GM19463 (cell line): ENCODE measurements around the gene TST.

Source experiments
- ATAC-seq: cut with Tn5 transposase; IDR thresholded peaks from one replicate; pipeline ENCODE4 v1.9.1; 2021; ENCODE audit warnings: mild to moderate bottlenecking, moderate library complexity; ENCODE audit not compliant: unreplicated experiment

Gene TST

DNA sequence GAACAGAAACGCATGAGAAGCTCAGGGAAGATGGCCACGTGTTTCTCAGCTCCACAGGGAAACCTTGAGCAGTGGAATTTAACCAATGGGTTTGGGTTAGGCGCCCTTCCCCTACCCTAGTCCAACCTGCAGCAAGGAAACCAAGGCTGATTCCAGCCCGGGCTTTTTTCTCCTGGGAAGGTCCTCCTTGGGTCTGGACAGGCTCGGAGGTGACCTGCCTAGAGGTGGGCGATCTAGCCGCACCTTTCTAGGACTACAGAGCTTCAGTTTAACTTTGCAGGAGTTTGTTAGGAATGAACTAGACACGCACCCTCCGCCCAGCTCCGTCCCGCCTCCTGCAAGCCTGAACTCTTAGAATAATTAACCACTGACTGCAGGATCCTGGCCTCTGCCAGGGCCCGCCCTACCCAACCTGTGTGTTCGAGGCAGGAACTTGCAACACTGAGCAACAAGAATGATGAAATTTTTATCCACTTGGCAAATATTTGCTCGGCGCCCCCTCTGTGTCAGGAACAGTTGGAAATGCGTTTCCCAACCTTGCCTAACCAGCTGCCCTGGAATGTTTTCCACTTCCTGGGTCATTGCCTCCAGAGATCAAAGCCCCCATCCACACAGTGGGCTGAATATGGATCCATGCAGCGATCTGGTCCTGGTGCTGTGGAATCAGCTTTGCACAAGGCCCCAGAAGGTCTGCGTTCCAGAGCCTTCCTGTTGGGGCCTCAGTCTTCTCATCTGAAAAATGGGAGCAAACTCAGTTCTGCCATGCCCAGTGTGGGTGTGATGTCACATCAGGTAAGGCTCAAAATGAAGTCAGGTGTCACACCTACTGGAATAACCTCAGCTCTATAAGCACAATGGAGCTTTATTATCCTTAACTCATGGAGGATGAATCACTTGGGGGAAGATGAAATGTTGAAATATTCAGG, 13.6 kb upstream of the TST start:
- no peak for ATAC-seq

DNA sequence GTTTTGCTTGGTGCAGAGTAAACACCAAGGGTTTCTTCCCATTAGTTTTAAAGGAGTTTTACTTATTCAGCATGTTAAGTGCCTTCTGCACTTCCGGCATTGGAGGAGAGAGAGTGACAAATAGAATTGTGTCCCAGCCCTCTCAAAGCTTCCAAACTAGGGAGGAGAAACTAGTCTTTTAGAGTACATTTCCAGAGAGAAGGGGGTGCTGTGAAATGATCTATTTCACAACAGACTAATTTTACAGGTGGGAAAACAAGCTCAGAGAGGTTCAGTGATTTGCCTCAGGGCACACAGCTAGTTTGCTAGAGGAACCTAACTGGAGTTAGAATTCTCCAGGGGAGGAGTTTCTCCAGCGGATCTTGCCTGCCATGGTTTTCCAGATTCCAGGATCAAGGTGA, 12.9 kb upstream of the TST start:
- ATAC-seq = no peak

DNA sequence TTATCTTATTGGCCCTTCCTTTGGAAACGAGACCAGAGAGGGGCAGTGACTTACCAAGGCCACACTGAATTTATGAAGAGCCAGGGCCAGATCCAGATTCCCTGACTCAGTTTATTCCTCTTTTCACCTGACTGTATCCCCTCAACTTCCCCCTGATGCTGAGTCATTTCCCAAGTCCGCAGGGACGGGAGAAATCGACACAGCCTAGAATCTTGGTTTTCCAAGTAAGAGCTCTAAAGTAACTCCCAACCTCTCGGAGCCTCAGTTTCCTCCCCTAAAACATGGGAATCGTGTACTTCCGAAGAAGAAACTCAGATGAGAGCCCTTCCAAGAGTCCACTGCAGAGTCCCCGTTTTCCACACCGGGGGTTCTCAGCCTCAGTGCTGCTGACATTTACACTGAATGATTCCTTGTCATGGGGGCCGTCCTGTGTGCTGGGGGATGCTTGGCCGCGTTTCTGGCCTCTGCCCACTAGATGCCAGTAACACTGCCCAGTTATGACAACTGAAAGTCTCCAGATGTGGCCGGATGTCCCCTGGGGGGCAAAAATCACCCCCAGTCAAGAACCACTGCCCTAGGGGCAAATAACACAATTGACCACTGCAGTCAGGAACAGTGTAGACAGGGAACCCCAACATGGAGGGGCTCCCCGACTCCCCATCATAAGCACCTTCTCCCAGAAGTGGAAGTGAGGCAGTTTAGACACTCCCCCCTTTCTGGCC, 11.5 kb upstream of the TST start:
- no peak for ATAC-seq

DNA sequence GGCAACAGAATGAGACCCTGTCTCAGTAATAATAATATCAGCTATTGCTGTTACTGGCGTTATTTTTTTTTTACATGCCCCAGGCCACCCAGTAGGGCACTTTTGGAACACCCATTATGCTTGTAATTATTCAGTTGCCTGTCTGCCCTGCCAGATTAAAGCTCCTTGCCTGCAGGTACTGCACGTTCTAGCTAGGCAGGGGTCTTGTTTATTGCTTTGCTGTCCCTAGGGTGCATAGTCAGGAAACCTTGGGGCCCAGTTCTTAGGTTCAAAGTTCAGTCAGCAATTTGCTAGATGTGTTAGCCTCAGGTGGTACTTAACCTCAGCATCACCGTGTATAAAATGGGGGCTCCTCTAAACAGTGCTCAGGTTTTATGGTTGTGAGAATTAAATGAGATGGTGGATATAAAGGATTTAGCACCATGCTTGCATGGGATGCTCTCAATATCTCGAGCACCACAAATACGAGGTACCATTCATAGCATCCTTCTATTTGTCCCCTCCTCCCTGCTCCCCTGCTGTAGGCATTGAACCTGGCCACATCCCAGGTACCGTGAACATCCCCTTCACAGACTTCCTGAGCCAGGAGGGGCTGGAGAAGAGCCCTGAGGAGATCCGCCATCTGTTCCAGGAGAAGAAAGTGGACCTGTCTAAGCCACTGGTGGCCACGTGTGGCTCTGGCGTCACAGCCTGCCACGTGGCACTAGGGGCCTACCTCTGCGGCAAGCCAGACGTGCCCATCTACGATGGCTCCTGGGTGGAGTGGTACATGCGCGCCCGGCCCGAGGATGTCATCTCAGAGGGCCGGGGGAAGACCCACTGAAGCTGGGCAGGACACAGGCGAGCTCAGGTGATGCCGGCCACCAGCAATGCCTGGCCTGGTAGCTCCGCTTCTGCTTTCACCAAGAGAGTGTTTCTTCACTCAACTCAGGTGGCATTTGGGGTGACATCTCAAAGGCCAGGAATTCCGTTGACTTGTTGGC, 9.7 kb upstream of the TST start:
- no peak for ATAC-seq

DNA sequence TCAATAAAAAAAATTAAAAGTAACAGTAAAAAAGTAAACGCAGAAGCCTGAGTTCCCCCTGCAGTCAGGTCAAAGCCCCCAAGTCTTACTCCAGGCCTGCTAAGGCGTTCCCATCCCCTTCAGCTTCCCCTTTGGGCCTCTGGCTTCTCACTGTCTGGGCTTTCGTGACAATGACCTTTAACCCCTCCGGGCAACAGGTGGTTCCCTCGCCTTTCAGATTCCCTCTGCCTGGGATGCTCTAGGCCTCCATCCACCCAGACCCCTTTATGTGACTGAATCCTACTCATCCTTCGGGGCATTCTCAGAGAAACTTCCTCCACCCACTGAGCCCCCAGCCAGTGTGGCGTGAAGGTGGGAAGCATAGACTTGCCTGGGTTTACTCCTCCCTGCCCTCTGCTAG, 8.3 kb upstream of the TST start:
- no peak for ATAC-seq

DNA sequence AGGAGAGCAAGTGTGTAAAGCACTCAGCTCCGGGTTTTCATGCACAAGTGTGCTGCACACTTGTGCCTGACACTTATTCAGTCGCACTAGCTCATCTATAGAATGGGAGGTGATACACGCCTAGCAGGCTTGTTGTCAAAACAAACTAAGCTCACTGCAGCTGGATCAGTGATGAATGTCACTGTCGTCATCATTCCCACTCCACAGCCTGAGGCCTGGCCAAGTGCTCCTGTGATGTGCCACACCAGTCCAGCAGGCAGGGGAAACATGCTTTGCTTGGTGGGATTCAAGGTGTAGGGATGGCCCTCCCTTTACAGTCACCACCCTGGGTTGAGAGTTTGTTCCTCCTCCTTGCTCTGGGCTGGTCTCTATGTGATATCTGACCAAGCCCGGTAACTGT, 7.1 kb upstream of the TST start:
- ATAC-seq = no peak

DNA sequence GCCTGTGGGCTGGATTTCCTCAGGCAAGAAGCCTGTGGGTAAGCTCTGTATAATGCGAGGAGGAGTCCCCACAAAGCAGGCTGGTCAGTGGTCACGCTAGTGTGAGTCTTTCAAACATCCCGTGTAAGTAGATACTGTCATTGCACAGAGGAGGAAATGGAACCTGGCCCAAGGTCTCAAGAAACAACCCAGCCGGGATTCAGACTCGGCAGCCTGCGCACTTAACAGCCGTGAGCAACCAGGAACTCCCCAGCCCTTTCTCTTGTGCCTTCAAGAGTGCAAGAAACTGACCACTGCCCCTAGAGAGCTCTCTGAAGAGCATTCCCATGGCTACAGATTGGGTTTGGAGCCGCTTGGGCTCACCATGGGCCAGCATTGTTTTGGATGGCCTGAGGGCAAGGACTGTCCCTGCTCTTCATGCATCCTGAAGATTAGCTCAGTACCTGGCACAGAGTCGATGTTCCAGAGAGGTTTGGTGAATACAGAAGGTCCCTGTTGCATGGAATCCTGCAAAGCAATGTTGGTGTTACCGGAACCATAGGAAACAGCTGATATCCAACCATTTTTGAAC, 6.3 kb upstream of the TST start:
- no peak for ATAC-seq

DNA sequence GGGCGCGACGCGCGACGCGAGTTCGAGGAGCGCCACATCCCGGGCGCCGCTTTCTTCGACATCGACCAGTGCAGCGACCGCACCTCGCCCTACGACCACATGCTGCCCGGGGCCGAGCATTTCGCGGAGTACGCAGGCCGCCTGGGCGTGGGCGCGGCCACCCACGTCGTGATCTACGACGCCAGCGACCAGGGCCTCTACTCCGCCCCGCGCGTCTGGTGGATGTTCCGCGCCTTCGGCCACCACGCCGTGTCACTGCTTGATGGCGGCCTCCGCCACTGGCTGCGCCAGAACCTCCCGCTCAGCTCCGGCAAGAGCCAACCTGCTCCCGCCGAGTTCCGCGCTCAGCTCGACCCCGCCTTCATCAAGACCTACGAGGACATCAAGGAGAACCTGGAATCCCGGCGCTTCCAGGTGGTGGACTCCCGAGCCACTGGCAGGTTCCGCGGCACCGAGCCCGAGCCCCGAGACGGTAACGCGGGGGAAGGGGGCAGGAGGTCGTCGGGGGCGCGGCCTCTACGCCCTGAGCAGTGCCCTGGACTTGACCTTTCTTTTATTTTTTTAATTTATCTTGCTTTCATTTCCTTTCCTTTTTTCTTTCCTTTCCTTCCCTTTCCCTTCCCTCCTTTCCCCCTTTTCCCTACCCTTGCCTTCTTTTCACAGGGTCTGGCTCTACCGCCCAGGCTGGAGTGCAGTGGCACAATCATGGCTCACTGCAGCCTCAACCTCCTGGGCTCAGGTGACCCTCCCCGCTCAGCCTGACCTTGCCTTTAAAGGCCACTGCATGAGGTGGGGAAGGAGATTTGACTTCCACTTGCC, 5.3 kb upstream of the TST start:
- no peak for ATAC-seq

DNA sequence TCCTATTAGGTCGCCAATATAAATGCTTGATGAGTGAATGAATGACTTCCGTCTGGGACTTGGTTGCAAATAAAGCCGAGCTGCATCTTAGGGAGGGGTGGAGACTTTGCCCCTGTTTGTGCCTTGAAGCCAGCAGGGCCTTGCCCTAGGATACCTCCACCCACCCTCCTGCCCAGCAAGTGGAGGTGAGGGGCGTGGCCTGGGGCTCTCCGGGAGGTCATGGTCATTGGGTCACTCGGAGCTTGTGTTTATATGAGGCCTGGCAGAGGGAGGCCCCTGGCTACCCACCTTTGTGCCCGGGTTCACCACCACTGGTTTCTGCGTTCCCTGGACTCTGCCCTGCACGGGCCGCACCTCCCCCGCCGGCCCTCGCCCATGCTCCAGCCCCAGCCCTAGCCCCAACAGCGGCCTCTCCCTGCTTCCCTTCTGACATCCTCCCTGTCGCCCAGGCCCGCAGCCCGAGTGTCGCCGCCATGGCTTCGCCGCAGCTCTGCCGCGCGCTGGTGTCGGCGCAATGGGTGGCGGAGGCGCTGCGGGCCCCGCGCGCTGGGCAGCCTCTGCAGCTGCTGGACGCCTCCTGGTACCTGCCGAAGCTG, 4.6 kb upstream of the TST start:
- no peak for ATAC-seq

DNA sequence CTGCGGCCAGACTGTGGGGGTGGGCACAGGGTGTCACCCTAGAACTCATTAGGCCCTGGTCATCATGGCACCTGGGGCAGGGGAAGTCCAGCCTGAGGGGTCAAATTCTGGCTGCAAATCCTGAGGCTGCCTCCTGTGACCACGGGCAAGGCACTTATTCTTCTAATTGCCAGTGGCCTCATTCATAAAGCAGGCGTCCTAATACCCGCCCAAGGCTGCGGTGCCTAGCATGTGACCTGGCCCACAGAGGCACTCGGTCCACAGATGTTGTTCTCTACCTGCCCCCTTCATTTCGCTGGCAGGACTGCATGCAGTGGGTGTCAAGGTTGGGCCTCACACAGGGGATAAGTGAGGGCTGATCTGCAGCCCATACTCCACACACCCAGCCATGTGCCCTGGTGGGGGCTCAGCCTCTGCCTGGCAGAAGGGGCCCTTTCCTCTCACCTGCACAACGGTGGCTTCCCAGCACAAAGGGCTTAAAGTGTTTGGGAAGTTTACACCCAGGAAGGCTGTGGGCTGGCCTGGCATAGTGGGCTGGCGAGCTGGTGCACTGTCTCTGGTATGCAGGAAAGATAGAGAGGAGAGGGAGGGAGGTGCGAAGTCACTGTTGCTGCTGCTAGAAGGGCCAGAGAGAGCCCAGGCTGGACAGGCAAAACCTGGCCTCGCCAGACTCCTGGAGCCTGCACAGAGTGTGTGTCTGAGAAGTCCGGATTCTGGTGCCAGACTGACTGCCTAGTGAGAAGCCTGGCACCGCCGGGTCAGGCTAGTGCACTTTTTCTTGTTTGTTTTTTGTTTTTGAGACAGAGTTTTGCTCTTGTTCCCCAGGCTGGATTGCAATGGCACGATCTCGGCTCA, 3.5 kb upstream of the TST start:
- no peak for ATAC-seq

DNA sequence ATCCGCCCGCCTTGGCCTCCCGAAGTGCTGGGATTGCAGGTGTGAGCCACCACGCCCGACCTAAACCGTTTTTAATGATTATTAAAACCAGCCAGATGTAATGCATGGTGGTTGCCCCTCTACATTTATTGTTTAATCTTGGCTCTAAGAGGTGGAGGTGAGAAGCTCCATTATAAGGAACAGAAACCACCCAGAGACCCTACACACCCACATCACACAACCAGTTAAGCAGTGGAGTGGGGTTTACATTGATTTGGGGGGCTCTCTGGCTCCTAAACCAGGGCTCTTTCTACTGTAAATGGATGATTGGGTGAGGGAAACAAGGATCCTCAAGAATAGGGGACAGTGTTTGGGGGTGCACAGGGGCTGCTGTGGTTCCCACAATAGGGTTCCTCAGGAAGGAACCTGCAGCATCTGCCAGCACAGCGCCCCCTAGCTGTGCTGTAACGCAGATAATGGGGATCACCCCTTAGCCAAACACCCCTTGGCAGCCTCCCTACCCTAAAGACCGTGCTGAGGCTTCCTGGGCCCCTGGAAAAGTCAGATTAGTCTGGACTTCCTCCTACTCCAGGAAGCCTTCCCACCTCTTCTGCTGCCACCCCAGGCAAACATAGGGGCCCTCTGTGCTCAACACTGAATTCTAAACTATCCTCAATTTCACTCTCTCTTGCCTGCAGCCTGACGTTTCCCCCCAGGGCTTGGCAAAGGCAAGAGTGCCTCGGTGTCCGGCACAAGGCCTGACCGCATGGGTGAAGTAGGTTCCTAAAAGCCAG, 2.6 kb upstream of the TST start:
- no peak for ATAC-seq

DNA sequence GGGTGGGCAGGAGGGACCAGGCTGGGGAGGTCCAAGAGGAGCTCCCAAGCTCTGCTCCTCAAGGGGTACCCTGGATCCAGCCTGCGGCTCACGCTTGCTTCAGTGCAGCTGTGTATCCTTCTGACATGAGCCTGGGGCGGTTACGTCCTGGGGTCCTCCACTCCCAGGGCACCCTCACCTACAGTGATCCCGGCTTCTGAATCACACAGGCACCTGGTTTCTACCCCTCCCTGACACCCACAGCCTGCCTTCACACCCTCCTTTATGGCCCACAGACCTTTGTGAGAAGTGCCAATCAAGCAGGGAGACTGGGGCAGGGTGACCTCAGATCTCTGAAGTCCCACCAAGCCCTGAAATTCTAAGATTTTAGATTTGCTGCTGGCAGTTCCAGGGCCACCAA, 1.8 kb upstream of the TST start:
- ATAC-seq = no peak

DNA sequence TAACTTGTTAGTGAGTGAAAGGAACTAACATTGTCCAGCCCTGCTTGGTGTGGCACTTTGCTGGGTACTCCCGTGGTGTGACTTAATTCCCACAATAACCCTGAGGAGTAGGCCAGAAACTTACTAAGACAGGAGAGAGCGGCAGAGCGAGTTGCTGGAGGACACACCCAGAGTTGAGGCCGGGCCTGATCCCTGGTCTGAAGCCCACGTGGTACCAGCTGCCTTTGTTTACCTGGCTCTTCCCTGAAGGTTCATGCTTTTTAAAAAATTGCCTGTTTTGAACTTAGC, 889 bp upstream of the TST start:
- no peak for ATAC-seq

DNA sequence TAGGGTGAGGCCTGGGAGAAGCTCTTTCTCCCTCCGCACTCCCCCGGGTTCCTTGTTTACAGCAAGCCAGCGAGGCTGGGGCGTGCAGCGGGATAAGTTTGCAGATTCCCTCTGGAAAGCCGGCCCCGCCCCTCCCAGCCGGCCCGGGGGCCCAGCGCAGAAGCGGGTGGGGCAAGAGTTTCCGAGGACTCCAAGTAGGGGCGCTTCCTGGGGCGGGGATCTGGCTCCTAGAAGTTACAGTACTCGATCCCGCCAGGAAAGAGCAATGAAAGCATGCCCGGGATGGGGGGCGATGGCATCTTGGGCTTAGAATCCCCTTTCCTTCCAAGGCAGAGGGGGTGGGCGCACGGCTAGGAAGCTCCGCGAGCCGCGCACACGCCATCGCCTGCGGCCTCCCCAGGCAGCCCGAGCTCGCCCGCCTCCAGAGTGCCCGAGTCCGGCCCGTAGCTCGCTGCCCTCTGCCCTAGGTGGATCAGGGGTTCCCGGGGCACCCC, 385 bp downstream of the TST start:
- ATAC-seq = peak; percentile 23

DNA sequence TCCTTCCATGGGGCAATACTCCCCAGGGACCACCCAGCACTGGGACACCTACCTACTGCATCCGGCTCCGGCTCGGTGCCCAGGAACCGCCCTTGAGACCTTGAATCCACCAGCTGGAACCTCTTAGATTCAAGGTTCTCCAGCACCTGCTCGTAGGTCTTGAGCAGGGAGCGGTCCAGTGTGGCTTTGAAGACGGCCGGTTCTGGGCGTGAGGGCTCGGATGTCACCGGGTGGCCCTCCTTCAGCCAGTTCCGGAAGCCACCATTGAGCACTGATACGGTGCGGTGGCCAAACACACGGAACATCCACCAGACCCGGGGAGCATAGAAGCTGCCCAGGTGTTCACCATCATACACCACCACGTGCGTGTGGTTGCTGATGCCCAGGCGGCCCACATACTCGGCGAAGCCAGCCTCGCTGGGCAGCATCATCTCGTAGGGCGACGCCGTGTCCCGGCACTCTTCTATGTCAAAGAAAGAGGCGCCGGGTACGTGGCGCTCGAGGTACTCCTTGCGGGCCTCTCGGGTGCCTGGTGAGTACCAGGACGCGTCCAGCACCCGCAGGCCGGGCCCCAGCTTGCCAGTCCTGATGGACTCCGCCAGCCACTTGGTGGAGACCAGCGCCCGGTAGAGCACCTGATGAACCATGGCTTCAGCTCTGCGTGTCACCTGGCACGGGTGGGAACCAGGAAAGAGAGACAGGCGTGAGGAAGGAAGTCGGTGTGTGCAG, 997 bp downstream of the TST start:
- ATAC-seq = no peak

DNA sequence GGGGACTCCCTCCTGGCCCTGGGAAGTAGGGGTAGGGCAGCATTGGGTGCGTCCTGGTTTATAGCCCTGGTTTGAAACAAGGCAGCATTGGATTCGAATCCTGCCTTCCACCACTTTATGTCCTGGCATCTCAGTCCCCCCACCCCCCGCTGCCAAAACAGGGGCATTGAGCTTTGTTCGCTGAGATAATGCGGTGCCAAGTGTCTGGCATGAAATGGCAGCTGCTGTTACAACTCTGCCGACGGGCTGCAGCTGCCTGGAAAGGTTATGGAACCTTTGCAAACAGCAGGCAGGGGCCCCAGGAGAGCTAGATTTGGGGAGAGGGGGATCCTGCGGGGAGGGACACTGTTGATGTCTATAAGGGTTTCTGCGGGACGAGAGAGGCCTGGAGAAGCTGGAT, 1.9 kb downstream of the TST start:
- no peak for ATAC-seq
